IMR-90 (cell line): ENCODE data around the gene TOX3. TPM values are rescaled to one million over a fixed set of nuclear protein-coding genes. Genes with fewer than 3 reads are reported as not detected.

Experiments
- ATAC-seq: fragments of 200-7000 bp; cut with Tn5 transposase; 2 replicates; pipeline ENCODE4 v1.9.1; 2020; ENCODE audit warnings: low read depth, mild to moderate bottlenecking, moderate library complexity
- BruUV-seq: library from RNA; stranded (reverse); fragments of 400-500 nt; replicated peaks from 2 replicates; lab custom pipeline; 2021; lab: Mats Ljungman, UMichigan
- CTCF ChIA-PET: fragments of 300-600 bp; formaldehyde crosslinking; extraction: SDS; loops from one replicate; lab custom pipeline; 2021; ENCODE audit warnings: antibody characterized with exemption; lab: Yijun Ruan, JAX
- POLR2A ChIA-PET: fragments of 300-600 bp; sonication (Branson Sonifier 250); formaldehyde crosslinking; loops from one replicate; lab custom pipeline; 2022; ENCODE audit warnings: antibody characterized with exemption; ENCODE audit not compliant: unreplicated experiment; lab: Charles Lee
- DNase-seq: peaks from one replicate; pipeline ENCODE4 v3.0.0; 2013
- H2AFZ ChIP-seq: replicated peaks from 2 replicates; pipeline ENCODE3; 2013; ENCODE audit warnings: low read length, mild to moderate bottlenecking; ENCODE audit not compliant: poor library complexity
- H2AK5ac ChIP-seq: 2 replicates; pipeline ENCODE4 v1.6.1; 2013; ENCODE audit warnings: low read depth, low read length, inconsistent platforms
- H2AK9ac ChIP-seq: replicated peaks from 2 replicates; pipeline ENCODE3; 2013; ENCODE audit warnings: mild to moderate bottlenecking, low read depth, low read length, moderate library complexity; ENCODE audit not compliant: poor library complexity
- H2BK120ac ChIP-seq: 2 replicates; pipeline ENCODE4 v1.6.1; 2013; ENCODE audit warnings: low read depth, low read length, inconsistent platforms
- H2BK15ac ChIP-seq: 3 replicates; pipeline ENCODE4 v1.6.1; 2013; ENCODE audit warnings: low read depth, low read length, inconsistent platforms
- H2BK20ac ChIP-seq: 2 replicates; pipeline ENCODE4 v1.6.1; 2013; ENCODE audit warnings: low read depth, mild to moderate bottlenecking, inconsistent platforms, low read length, moderate library complexity
- H2BK5ac ChIP-seq: 2 replicates; pipeline ENCODE4 v1.6.1; 2013; ENCODE audit warnings: mild to moderate bottlenecking, low read depth, low read length, inconsistent platforms; ENCODE audit not compliant: poor library complexity, severe bottlenecking
- H3K14ac ChIP-seq: replicated peaks from 2 replicates; pipeline ENCODE4 v1.6.1; 2013; ENCODE audit warnings: low read depth, low read length, inconsistent platforms
- H3K18ac ChIP-seq: 2 replicates; pipeline ENCODE4 v1.6.1; 2013; ENCODE audit warnings: low read depth, low read length, control low read depth
- H3K23ac ChIP-seq: 2 replicates; pipeline ENCODE4 v1.6.1; 2013; ENCODE audit warnings: low read depth, low read length, inconsistent platforms
- H3K27ac ChIP-seq: 2 replicates; pipeline ENCODE4 v1.5.1; 2013; ENCODE audit warnings: mild to moderate bottlenecking, control low read depth, low read length; ENCODE audit not compliant: insufficient read depth
- H3K27me3 ChIP-seq: 2 replicates; pipeline ENCODE4 v1.6.1; 2013; ENCODE audit warnings: low read length; ENCODE audit not compliant: control insufficient read depth, insufficient read depth
- H3K36me3 ChIP-seq: 2 replicates; pipeline ENCODE4 v1.6.1; 2013; ENCODE audit warnings: low read length, mixed read lengths; ENCODE audit not compliant: control insufficient read depth, insufficient read depth
- H3K4ac ChIP-seq: 2 replicates; pipeline ENCODE4 v1.6.1; 2013; ENCODE audit warnings: low read depth, low read length, inconsistent platforms
- H3K4me1 ChIP-seq: 2 replicates; pipeline ENCODE4 v1.6.1; 2013; ENCODE audit warnings: low read length, mixed read lengths; ENCODE audit not compliant: control insufficient read depth, insufficient read depth
- H3K4me2 ChIP-seq: 2 replicates; pipeline ENCODE4 v1.6.1; 2013; ENCODE audit warnings: low read depth, mild to moderate bottlenecking, control low read depth, low read length, moderate library complexity
- H3K4me3 ChIP-seq: 2 replicates; pipeline ENCODE4 v1.5.1; 2013; ENCODE audit warnings: low read depth, mild to moderate bottlenecking, control low read depth, low read length, moderate library complexity; ENCODE audit not compliant: insufficient read depth
- H3K56ac ChIP-seq: 2 replicates; pipeline ENCODE4 v1.6.1; 2013; ENCODE audit warnings: low read length, inconsistent platforms; ENCODE audit not compliant: insufficient read depth; ENCODE audit errors: extremely low read depth
- H3K79me1 ChIP-seq, 2 experiments: 2 replicates each; pipeline ENCODE4 v1.6.1; 2013; ENCODE audit warnings: low read length in 2 of 2, inconsistent platforms in 1 of 2, low read depth in 1 of 2
- H3K9ac ChIP-seq: 2 replicates; pipeline ENCODE4 v1.6.1; 2013; ENCODE audit warnings: low read depth, low read length, control low read depth
- H3K9me1 ChIP-seq: 2 replicates; pipeline ENCODE4 v1.6.1; 2013; ENCODE audit warnings: low read length, inconsistent platforms; ENCODE audit not compliant: insufficient read depth
- H3K9me3 ChIP-seq: 2 replicates; pipeline ENCODE4 v1.6.1; 2013; ENCODE audit warnings: low read length; ENCODE audit not compliant: control insufficient read depth, insufficient read depth
- H4K20me1 ChIP-seq: 2 replicates; pipeline ENCODE4 v1.6.1; 2013; ENCODE audit warnings: low read length, inconsistent platforms; ENCODE audit not compliant: insufficient read depth
- H4K5ac ChIP-seq: 2 replicates; pipeline ENCODE4 v1.6.1; 2013; ENCODE audit warnings: mild to moderate bottlenecking, low read depth, low read length, control low read depth
- H4K8ac ChIP-seq, 2 experiments: 2 replicates each; pipeline ENCODE4 v1.6.1; 2013; ENCODE audit warnings: low read depth in 2 of 2, low read length in 2 of 2, control low read depth in 1 of 2, inconsistent platforms in 1 of 2
- H4K91ac ChIP-seq: 2 replicates; pipeline ENCODE4 v1.6.1; 2013; ENCODE audit warnings: low read depth, low read length, inconsistent platforms; ENCODE audit not compliant: insufficient read depth
- BHLHE40 ChIP-seq: fragments of 150-350 bp; IDR thresholded peaks from 2 replicates; pipeline ENCODE4 v1.6.1; 2016; ENCODE audit warnings: mild to moderate bottlenecking, low read depth, low read length
- CEBPB ChIP-seq: IDR thresholded peaks from 2 replicates; pipeline ENCODE4 v1.6.1; 2012; ENCODE audit warnings: low read depth, low read length, improper control_type of control experiment
- CHD1 ChIP-seq: IDR thresholded peaks from 2 replicates; pipeline ENCODE4 v1.6.1; 2012; ENCODE audit warnings: low read depth, low read length, improper control_type of control experiment
- CTCF ChIP-seq: conservative IDR thresholded peaks from 2 replicates; pipeline ENCODE4 v1.5.1; 2012; ENCODE audit warnings: mild to moderate bottlenecking, low read depth, low read length, improper control_type of control experiment
- ELK1 ChIP-seq: fragments of 150-350 bp; IDR thresholded peaks from 2 replicates; pipeline ENCODE4 v1.6.1; 2016; ENCODE audit warnings: low read depth, mild to moderate bottlenecking, low read length, moderate library complexity, borderline replicate concordance
- FOS ChIP-seq: fragments of 150-350 bp; IDR thresholded peaks from 2 replicates; pipeline ENCODE4 v1.6.1; 2016; ENCODE audit warnings: low read depth, low read length
- MAFK ChIP-seq: IDR thresholded peaks from 2 replicates; pipeline ENCODE4 v1.6.1; 2012; ENCODE audit warnings: low read depth, low read length, improper control_type of control experiment
- MAZ ChIP-seq: IDR thresholded peaks from 2 replicates; pipeline ENCODE4 v1.6.1; 2012; ENCODE audit warnings: low read depth, mild to moderate bottlenecking, low read length, improper control_type of control experiment, moderate library complexity, borderline replicate concordance
- MXI1 ChIP-seq: IDR thresholded peaks from 2 replicates; pipeline ENCODE4 v1.6.1; 2012; ENCODE audit warnings: low read depth, mild to moderate bottlenecking, low read length, moderate library complexity, borderline replicate concordance
- NFE2L2 ChIP-seq: fragments of 150-350 bp; IDR thresholded peaks from 2 replicates; pipeline ENCODE4 v1.6.1; 2016; ENCODE audit warnings: low read depth, mild to moderate bottlenecking, low read length
- POLR2A ChIP-seq: IDR thresholded peaks from 2 replicates; pipeline ENCODE4 v1.6.1; 2012; ENCODE audit warnings: mild to moderate bottlenecking, low read depth, low read length
- RAD21 ChIP-seq: IDR thresholded peaks from 2 replicates; pipeline ENCODE4 v1.6.1; 2012; ENCODE audit warnings: low read length, improper control_type of control experiment
- RCOR1 ChIP-seq: IDR thresholded peaks from 2 replicates; pipeline ENCODE4 v1.6.1; 2012; ENCODE audit warnings: mild to moderate bottlenecking, low read length, improper control_type of control experiment; ENCODE audit not compliant: insufficient replicate concordance
- RFX5 ChIP-seq: IDR thresholded peaks from 2 replicates; pipeline ENCODE4 v1.8.0; 2012; ENCODE audit warnings: low read depth, mild to moderate bottlenecking, low read length, moderate library complexity
- SMC3 ChIP-seq: fragments of 150-350 bp; IDR thresholded peaks from 2 replicates; pipeline ENCODE4 v1.6.1; 2016; ENCODE audit warnings: low read depth, mild to moderate bottlenecking, antibody characterized with exemption, low read length, moderate library complexity
- USF2 ChIP-seq: fragments of 150-350 bp; IDR thresholded peaks from 2 replicates; pipeline ENCODE4 v1.6.1; 2017; ENCODE audit warnings: mild to moderate bottlenecking, antibody characterized with exemption, low read length, low read depth
- WGBS, 2 experiments: methylation state at CpG; one replicate each; pipeline versions ENCODE4 v1.1.5 to v1.1.7; 2013; ENCODE audit warnings: missing lambda C conversion rate in 2 of 2; ENCODE audit not compliant: insufficient read length in 1 of 2; ENCODE audit errors: extremely low coverage in 2 of 2; 5-methylcytosine and 5-hydroxymethylcytosine counted together
- dilution Hi-C: fragments of 300-500 bp; cut with HindIII; formaldehyde crosslinking; loops from one replicate; pipeline ENCODE4 v1.14.3; 2018; ENCODE audit warnings: low sequenced_read_pairs; ENCODE audit not compliant: unreplicated experiment
- in situ Hi-C: fragments of 300-500 bp; cut with MboI; formaldehyde crosslinking; loops from 3 replicates; pipeline ENCODE4 v1.14.3; 2019; ENCODE audit warnings: low sequenced_read_pairs, inconsistent platforms, mixed read lengths
- intact Hi-C: fragments of 100-400 bp; cut with micrococcal nuclease; formaldehyde crosslinking; loops from 2 replicates; pipeline ENCODE4 v1.10.0; 2022
- polyA plus RNA-seq, 3 experiments: library from polyadenylated mRNA; depleted of rRNA; stranded (reverse); fragments of >200 nt; gene quantifications; 2 replicates each; pipeline ENCODE4 v1.2.3, GENCODE V29; 2012; ENCODE audit warnings: low replicate concordance in 1 of 3
- total RNA-seq: library from RNA; depleted of rRNA; stranded (reverse); fragments of >200 nt; gene quantifications from 2 replicates; pipeline ENCODE4 v1.2.3, GENCODE V29; 2012

Gene TOX3
- total and polyA plus RNA-seq, 2 of the 4 experiments (the other 2 are of a cell fraction): not detected

- Histone ChIP-seq H3K4ac (no peak overlapping the region), H3K27ac (no peak overlapping the region), H3K18ac (no peak overlapping the region), H4K8ac (no peak overlapping the region), H3K4me2 (no peak overlapping the region), H3K9me3 (peaks cover 2% of the 10 kb centered on the region; the same call in 1 of the 2 replicates), H3K9ac (no peak overlapping the region), H4K91ac (no peak overlapping the region), H3K4me1 (no peaks in the 10 kb centered on the region), H3K56ac (no peak overlapping the region), H3K23ac (no peak overlapping the region), H3K9me1 (no peaks in the 10 kb centered on the region), H2AFZ (no peak overlapping the region), H2BK15ac (no peak overlapping the region), H3K4me3 (no peak overlapping the region), H4K20me1 (no peaks in the 10 kb centered on the region), H2BK120ac (no peak overlapping the region), H2BK20ac (no peak overlapping the region), H2AK9ac (no peak overlapping the region), H2BK5ac (no peak overlapping the region), H4K5ac (no peak overlapping the region), H2AK5ac (no peak overlapping the region), H3K36me3 (no peaks in the 10 kb centered on the region), H3K14ac (no peak overlapping the region), H3K79me1 (no peaks in the 10 kb centered on the region), H3K27me3 (no peaks in the 10 kb centered on the region)
- TF ChIP-seq MAFK (no peak), FOS (no peak), BHLHE40 (no peak), POLR2A (no peak), CTCF (no peak), NFE2L2 (no peak), MAZ (no peak), MXI1 (no peak), SMC3 (no peak), CHD1 (no peak), ELK1 (no peak), RFX5 (no peak), USF2 (no peak), RCOR1 (no peak), RAD21 (no peak), CEBPB (no peak)
- no TSS peak for BruUV-seq
- in situ Hi-C loops (no loop called here), intact Hi-C loops (no loop called here), dilution Hi-C loops (no loop called here)
- POLR2A ChIA-PET: no interaction called here
- DNase-seq (no peak), ATAC-seq (no peak)
- WGBS, 2 experiments: no CpG with 5 or more reads among the region's 1 CpG
- CTCF ChIA-PET: no interaction called here
These were observed 59.0 kb downstream of the TOX3 start for GRCh38 chr16:52487849-52488457.
